Measurements from ENCODE around the gene ANKRD7.
A peak's percentile ranks its signal among the peaks of the same experiment; 100 is the strongest.

Gene ANKRD7

GRCh38 chr7:118214051-118214832 lies 10.3 kb upstream of the ANKRD7 start:
- peak; percentile 51 for DNase-seq (ENCODE audit: low spot score)
- H3K27ac ChIP-seq, result no peak overlapping the region; the same call in 1 of the 2 replicates
- ChIA-PET POLR2A (ENCODE audit: low non-redundant PET) (no interaction called here), CTCF (no interaction called here)
- TF ChIP-seq CTCF (conservative IDR thresholded peaks at IDR 0.05; ENCODE audit: low read depth), result no peak

- ChIA-PET CTCF (no interaction called here), POLR2A (ENCODE audit: low non-redundant PET) (no interaction called here)
- TF ChIP-seq CTCF (conservative IDR thresholded peaks at IDR 0.05; ENCODE audit: low read depth), result no peak
- no peak overlapping the region for H3K27ac ChIP-seq
- peak; percentile 0 for DNase-seq (ENCODE audit: low spot score)
These were observed 9.7 kb upstream of the ANKRD7 start for GRCh38 chr7:118214833-118215182.

GRCh38 chr7:118217210-118217619 lies 7.3 kb upstream of the ANKRD7 start:
- ChIA-PET POLR2A (ENCODE audit: low non-redundant PET) (no interaction called here), CTCF (interaction anchor here (0.6 kb wide), 1 partner anchor 1218 kb away, joined by 4 read pairs; no protein-coding TSS in a partner anchor)
- no peak for TF ChIP-seq CTCF (conservative IDR thresholded peaks at IDR 0.05; ENCODE audit: low read depth)
- H3K27ac ChIP-seq, result no peak overlapping the region
- DNase-seq (ENCODE audit: low spot score), result no peak

GRCh38 chr7:118218413-118219156 lies 5.9 kb upstream of the ANKRD7 start:
- POLR2A ChIA-PET (ENCODE audit: low non-redundant PET), result no interaction called here
- CTCF ChIA-PET, result interaction anchor here (0.6 to 0.7 kb wide), 3 partner anchors 9 to 1594 kb away, joined by 3 to 4 read pairs (median 3); no protein-coding TSS in a partner anchor
- no peak for DNase-seq (ENCODE audit: low spot score)
- no peak for TF ChIP-seq CTCF (conservative IDR thresholded peaks at IDR 0.05; ENCODE audit: low read depth)
- no peak overlapping the region for H3K27ac ChIP-seq

- no peak overlapping the region for H3K27ac ChIP-seq
- ChIA-PET POLR2A (ENCODE audit: low non-redundant PET) (no interaction called here), CTCF (no interaction called here)
- TF ChIP-seq CTCF (conservative IDR thresholded peaks at IDR 0.05; ENCODE audit: low read depth), result no peak
- no peak for DNase-seq (ENCODE audit: low spot score)
These were observed 5.4 kb upstream of the ANKRD7 start for GRCh38 chr7:118219157-118219512.

- ChIA-PET CTCF (interaction anchor here (1.2 kb wide), 1 partner anchor 39 kb away, joined by 4 read pairs; no protein-coding TSS in a partner anchor), POLR2A (ENCODE audit: low non-redundant PET) (no interaction called here)
- DNase-seq (ENCODE audit: low spot score), result no peak
- no peak overlapping the region for H3K27ac ChIP-seq
- TF ChIP-seq CTCF (conservative IDR thresholded peaks at IDR 0.05; ENCODE audit: low read depth), result no peak
These were observed 3.9 kb upstream of the ANKRD7 start for GRCh38 chr7:118220583-118220982.

Measured in RWPE1 (cell line).